HG02759 (cell line): Measurements from ENCODE around the gene KIAA0825.
A peak's percentile ranks its signal among the peaks of the same experiment; 100 is the strongest.
"Not testable (repeated sequence)": the region's sequence is repeated elsewhere in the genome, so short reads cannot be mapped to it uniquely, and the experiment has no call there.

Experiments used
- ATAC-seq: cut with Tn5 transposase; IDR thresholded peaks from one replicate; pipeline ENCODE4 v1.9.1; 2021; ENCODE audit warnings: mild to moderate bottlenecking, moderate library complexity; ENCODE audit not compliant: unreplicated experiment

The KIAA0825 gene

GRCh38 chr5:94116317-94116716, 502.1 kb downstream of the KIAA0825 start:
- ATAC-seq: not testable (repeated sequence)

DNA sequence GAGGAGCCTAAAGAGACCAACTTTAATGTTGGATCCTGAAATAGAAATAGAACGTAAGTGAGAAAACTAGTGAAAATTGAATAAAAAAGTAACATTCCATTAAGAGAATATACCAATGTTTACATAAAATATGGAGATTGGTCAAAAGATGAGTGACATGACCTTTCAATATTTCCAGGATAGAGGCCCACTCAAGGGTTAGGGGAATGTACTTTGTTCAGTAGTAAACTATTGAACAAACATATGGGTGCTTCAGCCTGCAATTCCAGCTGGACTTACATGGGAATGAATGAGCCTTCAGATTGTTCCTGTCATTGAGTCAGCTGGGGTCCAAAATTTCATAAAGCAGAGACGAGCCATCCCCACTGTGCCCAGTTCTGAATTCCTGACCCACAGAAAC, 505.3 kb downstream of the KIAA0825 start:
- no peak for ATAC-seq

DNA sequence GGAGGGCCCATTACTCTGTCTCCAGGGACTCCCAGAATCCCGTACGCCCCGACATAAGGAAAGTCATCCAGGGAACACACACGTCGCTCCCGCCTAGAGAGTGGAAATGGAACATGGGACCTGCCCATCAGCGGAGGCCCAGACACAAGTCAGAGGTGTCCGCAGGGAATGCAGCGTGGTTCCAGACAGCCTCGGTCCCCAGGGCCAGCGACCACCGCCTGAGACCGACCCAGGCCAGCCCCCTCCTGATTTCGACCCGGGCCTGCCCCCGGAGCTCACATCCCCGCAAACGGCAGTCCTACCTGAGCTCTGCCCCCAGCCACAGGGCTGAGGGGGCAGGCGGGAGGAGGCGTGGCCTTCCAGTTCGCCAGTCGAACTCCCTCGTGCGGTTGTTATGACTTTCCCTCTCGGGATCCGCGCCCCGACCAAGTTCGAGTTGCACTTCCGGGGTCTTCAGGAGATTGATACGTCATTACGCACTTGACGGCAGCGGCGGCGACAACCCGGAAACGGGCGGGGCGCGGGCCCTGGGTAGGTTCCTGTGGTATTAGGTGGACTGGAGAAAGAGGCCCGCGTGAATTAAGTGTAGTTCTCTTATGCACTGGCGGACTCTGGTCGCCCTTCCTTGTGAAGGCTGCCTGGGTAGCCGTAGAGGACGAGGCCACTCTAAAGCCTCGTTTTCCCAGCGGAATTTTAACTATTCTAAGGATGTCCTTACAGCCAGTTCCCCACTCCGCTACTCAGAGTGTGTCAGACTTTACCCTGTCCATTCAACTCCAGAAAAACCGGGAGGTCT, 507.0 kb downstream of the KIAA0825 start:
- ATAC-seq: peak; percentile 100

DNA sequence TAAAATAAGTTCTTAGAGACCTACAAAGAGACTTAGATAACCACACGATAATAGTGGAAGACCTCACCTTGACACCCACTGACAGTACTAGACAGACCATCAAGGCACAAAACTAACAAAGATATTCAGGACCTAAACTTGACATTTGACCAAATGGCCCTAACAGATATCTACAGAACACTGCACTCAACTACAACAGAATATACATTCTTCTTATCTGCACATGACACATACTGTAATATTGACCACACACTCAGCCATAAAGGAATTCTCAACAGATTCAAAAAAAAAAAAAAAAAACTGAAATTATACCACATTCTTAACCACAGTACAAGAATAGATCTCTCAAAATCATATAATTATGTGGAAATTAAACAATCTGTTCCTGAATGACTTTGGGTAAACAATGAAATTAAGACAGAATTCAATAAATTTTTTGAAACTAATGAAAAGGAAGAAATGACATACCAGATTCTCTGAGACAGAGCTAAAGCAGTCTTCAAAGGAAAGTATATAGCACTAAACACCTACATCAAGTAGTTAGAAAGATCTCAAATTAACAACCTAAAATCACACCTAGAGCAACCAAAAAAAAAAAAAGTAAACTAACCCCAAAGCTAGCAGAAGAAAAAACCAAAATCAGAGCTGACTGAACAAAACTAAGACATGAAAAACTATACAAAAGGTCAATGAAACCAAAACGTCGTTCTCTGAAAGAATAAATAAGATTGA, 514.7 kb downstream of the KIAA0825 start:
- no peak for ATAC-seq
